KG1 (cell line): ENCODE data around the gene NPAP1.
"Not testable (repeated sequence)": the region's sequence is repeated elsewhere in the genome, so short reads cannot be mapped to it uniquely, and the experiment has no call there.

Experiments
- DNase-seq: peaks from one replicate; lab custom pipeline; 2025; lab: John Stamatoyannopoulos, UW

Gene NPAP1, protein sequence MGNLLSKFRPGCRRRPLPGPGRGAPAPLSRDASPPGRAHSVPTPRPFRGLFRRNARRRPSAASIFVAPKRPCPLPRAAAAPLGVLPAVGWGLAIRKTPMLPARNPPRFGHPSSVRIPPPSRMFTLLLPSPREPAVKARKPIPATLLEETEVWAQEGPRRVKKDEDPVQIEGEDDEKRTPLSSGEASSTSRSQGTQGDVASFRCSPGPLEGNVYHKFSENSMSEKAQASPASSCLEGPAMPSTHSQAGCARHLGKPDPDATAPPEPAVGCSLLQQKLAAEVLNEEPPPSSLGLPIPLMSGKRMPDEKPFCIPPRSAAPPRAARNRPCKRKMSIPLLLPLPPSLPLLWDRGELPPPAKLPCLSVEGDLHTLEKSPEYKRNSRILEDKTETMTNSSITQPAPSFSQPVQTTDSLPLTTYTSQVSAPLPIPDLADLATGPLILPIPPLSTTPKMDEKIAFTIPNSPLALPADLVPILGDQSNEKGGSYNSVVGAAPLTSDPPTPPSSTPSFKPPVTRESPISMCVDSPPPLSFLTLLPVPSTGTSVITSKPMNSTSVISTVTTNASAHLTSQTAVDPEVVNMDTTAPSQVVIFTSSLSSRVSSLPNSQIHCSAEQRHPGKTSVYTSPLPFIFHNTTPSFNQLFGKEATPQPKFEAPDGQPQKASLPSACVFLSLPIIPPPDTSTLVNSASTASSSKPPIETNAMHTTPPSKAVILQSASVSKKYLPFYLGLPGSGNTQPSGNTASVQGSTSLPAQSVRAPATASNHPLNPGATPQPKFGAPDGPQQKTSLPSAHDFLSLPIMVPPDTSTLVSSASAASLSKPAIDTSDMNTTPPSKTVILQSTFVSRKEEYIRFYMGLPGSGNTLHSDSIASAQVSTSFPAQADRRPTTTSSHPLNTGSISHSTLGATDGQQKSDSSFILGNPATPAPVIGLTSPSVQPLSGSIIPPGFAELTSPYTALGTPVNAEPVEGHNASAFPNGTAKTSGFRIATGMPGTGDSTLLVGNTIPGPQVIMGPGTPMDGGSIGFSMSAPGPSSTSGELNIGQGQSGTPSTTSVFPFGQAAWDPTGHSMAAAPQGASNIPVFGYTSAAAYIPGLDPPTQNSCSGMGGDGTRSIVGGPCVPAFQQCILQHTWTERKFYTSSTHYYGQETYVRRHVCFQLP

DNA sequence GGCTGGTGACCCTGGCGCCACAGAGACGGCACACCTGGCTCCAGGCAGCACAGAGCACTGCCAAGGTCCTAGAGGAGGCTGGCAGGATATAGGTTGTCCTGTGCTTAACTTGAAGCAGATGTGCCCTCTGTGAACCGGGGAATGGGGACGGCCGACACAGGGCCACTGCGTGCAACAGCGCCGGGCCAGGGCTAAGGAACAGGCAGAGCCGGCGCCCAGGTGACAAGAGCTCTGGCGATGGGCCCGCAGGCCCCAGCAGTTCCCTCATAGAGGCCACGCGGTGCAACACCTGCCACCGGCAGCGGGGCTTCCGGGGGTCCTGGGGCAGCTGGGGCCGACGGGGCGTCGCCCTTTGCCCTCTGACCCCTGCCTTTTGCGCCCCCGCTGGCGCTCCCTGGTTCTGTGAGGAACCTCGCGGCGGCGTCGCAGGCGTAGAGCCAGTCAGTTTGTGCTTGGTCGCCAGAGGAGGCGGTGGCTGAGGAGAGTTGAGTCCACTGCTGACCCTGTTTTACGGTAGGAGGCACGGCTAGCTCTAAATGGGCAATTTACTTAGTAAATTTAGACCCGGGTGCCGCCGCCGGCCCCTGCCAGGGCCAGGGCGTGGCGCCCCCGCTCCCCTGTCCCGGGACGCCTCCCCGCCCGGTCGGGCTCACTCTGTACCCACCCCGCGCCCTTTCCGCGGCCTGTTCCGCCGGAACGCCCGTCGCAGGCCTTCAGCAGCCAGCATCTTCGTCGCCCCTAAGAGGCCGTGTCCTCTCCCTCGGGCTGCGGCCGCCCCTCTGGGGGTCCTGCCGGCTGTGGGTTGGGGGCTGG, at the start of gene NPAP1:
NPAP1 (plus strand) TSS at position 444 of the 813 bp plus-strand sequence; CDS start at position 537, 93 bp downstream.
- no peak for DNase-seq

DNA sequence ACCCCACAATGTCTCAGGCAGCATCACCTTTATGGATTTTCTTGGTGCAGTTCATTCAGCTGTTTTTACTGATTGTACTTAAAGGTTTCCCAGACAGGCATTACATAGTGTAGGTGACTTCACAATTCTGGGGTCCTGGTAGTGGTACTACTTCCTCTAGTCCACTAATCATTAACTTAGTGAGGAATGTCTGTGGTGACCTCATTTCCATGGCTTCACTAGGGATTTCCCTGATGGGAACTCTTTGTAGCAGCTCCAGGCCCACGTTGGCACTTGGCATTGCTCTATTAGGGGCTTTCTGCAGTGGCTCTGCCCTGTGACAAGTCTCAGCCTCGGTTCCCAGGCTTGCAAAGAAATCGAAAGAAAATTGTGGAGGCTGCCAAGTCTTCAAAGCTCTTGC, 48.1 kb upstream of the NPAP1 start:
- DNase-seq: no peak

DNA sequence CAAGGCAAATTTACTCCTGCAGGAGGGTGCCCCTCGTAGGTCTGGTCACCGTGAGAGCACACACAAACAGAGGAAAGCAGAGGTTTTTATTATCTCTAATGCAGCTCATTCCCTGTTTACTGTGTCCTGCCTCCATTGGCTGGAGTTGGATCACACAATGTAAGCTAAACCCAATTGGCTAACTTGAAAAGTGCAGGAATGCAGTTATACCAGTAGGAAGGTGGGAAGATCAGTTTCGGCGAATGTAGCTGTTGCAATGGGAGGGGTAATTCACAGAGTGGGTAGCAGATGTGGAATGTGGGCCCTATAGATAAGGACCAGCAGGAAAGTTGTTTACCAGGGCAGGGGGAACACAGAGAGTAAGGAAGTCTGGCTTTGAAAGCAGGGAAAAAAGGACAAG, 42.5 kb upstream of the NPAP1 start:
- no peak for DNase-seq

DNA sequence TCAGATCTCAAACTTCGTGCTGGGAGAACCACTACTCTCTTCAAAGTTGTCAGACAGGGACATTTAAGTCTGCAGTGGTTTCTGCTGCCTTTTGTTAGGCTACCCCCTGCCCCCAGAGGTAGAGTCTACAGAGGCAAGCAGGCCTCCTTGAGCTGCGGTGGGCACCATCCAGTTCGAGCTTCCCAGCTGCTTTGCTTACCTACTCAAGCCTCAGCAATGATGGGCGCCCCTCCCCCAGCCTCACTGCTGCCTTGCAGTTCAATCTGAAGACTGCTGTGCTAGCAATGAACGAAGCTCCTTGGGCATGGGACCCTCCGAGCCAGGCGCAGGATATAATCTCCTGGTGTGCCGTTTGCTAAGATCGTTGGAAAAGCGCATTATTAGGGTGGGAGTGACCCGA, 36.2 kb upstream of the NPAP1 start:
- not testable (repeated sequence) for DNase-seq

DNA sequence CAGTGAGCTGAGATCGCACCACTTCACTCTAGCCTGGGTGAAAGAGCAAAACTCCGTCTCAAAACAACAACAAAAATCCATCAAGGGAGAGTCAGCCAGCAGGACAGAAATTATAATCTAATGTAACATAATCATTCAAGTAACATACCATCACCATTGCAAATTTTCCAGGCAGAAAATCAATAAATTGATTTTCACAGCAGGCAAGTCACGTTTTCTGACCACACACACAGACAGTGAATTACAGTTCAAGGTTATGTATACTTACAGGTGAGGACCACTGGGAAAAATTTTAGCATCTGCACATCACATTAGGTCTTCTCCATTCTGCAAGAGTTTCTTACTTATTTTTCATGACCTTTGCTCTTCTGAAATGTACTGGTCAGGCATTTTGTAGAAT, 29.9 kb upstream of the NPAP1 start:
- no peak for DNase-seq

DNA sequence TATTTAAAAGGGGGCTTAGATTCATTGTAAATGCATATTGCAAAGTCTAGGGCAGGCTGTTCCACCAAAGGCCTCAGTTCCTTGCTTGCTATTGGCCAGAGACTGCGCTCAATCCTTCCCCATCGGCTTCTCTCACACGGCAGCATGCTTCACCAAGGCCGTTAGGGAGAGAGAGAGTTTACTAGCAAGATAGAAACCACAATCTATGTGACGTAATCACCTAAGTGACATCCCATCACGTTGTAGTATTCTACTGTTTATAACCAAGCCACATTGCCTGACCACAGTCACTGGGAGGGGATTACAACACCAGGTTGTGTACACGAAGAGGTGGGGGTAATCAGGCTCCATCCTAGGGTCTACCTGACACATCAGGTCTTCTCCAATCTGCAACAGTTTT, 16.0 kb upstream of the NPAP1 start:
- no peak for DNase-seq

DNA sequence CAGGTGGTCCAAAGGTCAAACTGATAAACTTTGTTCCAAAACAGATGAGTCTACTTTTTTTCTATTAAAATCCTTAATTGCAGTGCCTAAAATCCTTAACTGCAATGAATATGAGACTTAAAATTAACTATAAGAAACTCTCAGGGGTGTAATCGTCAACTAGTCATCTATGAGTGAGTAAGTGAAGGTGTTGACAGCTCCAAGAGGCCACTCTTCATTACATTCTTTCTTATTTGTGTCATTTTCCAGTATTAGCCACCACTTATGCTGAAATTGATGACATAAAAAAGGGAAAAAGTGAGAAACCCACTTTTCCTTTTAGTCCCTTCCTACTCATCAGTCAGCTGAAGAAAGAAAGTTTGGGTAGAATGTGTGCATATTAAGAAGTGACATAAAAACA, 12.6 kb upstream of the NPAP1 start:
- no peak for DNase-seq

DNA sequence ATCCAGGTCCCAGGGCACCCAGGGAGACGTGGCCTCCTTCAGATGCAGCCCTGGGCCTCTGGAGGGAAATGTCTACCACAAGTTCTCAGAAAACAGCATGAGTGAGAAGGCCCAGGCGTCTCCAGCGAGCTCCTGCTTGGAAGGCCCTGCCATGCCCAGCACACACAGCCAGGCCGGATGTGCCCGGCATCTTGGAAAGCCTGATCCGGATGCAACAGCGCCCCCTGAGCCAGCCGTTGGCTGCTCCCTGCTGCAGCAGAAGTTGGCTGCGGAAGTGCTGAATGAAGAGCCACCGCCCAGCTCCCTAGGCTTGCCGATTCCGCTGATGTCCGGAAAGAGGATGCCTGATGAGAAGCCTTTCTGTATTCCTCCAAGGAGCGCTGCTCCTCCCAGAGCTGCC, 856 bp downstream of the NPAP1 start:
- DNase-seq: no peak

DNA sequence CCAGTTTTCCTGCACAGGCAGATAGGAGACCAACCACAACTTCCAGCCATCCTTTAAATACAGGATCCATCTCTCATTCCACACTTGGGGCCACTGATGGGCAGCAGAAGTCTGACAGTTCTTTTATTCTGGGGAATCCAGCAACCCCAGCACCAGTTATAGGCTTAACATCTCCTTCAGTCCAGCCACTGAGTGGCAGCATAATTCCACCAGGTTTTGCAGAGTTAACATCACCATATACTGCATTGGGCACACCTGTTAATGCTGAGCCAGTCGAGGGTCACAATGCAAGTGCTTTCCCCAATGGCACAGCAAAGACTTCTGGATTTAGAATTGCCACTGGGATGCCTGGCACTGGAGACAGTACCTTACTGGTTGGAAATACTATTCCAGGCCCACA, 2.9 kb downstream of the NPAP1 start:
- DNase-seq: no peak

DNA sequence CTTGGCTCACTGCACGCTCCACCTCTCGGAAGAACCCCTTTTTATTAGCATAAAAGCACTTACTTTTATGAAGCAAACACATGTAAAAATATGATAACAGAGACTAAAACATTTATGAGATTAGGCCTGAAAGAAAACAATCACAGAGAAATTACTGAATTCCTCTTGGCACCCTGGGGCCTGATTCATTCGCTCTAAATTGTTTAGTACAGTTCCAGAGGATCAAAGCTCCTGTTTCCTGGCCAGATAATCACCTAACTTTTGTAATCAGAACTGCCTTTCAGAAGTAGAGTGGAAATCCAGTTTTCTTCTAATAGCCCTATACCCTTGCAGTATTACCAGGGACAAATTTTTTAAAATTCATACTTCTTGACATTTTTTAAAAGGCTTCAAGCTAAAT, 6.4 kb downstream of the NPAP1 start:
- no peak for DNase-seq

DNA sequence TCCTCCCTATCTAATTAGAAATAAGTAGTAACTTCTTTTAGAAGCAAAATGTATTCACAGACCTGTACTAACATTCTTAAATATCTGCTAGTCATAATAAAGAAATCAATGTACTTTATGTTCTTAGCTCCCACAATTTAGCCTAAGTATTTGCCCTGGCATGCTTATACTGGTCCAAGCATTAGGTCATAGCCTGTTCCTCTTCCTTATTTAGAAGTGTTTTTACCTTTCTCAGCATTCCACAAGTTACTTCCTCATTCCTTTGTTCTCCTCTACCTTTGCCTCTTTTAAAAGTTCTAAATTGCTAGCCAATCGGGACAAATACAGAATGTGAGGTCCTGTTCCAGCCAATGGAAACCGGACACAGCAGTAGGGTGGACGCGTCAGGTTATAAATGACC, 7.3 kb downstream of the NPAP1 start:
- not testable (repeated sequence) for DNase-seq

DNA sequence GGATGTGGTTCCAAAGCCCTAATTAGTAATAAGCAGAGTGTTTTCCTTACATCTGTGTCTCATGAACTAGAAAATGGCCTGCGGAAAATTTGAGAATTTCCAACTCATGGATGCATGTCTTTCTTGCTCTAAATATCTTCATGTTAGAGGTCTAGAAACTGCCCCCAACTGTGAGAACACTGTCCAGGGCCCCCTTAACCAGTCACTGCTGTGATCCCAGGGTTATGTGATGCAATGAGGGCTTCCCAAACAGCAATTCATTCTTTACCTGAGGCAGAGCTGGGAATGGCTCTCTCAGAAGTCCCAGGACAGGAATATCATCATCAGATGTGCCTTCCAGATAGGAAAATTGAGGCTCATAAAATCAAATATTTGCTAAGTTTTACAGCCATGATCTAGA, 8.2 kb downstream of the NPAP1 start:
- DNase-seq: no peak

DNA sequence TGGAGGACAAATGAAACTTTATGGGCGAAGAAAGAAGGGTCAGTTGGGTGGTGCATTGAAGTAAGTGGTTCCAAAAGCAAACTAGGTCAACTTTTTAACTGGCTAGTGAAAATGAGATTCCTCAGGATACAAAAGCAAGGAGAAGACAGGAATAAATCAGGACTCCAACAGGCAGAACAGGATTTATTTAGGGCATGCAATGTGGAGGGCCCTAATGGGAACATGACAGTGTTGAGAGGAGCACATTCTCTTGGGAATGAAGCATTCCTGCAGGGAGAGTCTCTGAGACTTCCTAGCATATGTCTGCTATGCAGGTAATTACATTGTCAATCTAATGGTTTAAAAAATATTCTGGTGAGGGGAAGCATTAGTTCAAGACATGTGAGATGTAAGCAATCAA, 8.7 kb downstream of the NPAP1 start:
- no peak for DNase-seq

DNA sequence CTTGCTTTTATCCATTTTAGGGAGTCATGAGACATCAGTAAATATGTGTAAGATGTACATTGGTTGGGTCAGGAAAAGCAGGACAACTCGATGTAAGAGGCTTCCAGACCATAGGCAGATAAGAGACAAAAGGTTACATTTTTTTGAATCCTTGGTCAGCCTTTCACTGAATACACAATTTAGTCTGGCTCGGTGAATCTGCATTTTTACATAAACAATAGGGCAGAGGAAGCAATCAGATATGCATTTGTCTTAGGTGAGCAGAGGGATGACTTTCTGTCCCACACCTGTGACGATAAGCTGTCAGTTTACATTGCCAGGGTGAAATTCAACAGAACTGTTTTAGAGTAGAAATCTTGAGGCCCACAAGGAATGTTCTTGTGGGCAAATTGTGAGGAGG, 20.6 kb downstream of the NPAP1 start:
- DNase-seq: no peak

DNA sequence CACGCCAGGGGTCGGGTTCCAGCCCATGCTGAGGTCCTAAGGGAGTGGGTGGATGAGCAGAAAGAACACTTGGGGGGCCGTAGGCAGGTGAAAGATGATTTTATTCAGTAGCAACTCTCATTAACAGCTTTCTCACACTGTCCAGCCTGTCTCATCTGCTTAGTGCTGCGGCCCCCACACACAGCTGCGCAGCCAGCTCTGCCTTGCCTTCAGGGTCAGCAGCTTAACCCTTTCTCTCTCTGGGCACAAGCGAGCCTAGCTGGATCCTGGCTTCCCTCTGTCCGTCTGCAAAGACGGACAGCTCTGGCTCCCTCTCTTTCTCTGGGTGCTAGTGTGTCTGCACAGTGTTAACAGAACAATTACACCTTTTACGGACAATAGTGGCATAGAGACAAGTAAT, 21.3 kb downstream of the NPAP1 start:
- DNase-seq: no peak

DNA sequence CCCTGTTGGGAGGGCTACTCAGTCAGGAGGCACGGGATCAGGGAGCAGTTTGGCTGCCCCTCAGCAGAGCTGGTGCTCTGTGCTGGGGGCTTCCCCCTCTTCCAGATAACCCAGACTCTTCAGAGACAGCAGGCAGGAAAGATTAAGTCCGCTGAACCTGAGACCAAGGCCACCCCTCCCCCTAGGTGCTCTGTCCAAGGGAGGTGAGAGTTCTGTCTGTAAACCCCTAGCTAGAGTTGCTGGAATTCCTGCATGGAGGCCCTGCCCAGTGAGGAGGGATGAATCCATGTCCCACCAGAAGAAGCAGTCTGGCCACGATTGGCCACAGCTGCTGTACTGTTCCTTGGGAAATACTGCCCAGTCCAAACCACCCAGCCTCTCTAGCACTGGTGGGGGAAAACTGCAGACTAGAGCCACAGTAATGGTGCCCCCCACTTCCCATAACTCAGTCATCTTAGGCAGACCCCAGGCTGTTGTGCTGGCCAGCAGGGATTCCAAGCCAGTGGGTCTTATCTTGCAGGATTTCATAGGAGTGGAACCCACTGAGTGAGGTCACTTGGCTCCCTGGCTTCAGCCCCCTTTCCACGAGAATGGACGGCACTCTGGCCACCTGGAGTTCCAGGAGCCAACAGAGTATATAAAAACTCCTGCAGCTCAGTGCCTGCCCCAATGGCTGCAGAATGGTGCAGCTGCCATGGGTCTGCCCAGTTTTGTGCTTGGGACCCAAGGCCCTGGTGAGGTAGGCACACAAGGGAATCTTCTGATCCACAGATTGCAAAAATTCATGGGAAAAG, 42.9 kb downstream of the NPAP1 start:
- DNase-seq: no peak

DNA sequence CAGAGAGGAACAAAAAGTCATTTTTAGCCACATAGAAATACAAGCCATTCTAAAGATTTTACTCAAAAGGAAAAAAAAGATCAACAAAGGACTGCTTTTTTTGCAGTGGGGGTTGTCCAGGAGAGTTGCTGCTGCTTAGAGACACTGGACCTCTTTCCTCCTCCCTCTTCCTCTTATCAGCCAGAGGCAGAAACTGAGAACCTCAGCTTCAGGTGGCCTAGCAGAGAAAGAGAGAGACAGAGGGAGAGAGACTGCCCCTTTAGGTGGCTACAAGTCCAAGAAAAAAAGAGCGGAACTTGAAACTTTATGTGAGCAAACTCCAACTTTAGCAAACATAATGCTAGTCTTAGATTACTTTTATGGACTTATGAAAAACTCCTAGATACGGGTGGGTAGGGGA, 54.2 kb downstream of the NPAP1 start:
- no peak for DNase-seq
